Adrenal gland (tissue), 5 donors: ENCODE measurements around the gene IL17RC.

ENCODE experiments used
- CTCF ChIP-seq, 6 experiments: fragments of 450-650 bp in 4 of 6; fragments of 200-600 bp in 2 of 6; sonication (generic) in 1 of 6; IDR thresholded peaks; 1 replicate in 5 of 6; 2 replicates in 1 of 6; pipeline versions ENCODE4 v1.5.1 to v1.8.0; 2016 to 2021; ENCODE audit warnings: antibody characterized with exemption in 6 of 6, mild to moderate bottlenecking in 2 of 6, moderate library complexity in 1 of 6
- POLR2A ChIP-seq, 2 donors: fragments of 450-650 bp; IDR thresholded peaks; one replicate each; pipeline ENCODE4 v1.6.1; 2017; ENCODE audit warnings: antibody characterized with exemption in 2 of 2, mild to moderate bottlenecking in 2 of 2, moderate library complexity in 1 of 2
- donor health status: DM: no; HTN: no; CAD: no.

GRCh38 chr3:9932535-9932842 lies 15.6 kb downstream of the IL17RC start:
- TF ChIP-seq CTCF (IDR thresholded peaks at IDR 0.05) (no peak), POLR2A (IDR thresholded peaks at IDR 0.05) (no peak)
